Activated CD4-positive, alpha-beta memory T cell treated with anti-CD3 and anti-CD28 coated beads for 36 hours (primary cell): ENCODE data around the gene LRRC46. TPM values are rescaled to one million over a fixed set of nuclear protein-coding genes. Genes with fewer than 3 reads are reported as not detected.

Experiments used
- CTCF ChIA-PET: fragments of 350-600 bp; sonication (Branson Sonifier 250); formaldehyde crosslinking; loops from one replicate; lab custom pipeline; 2021; ENCODE audit warnings: antibody characterized with exemption, inconsistent platforms; lab: Charles Lee
- POLR2A ChIA-PET: fragments of 350-600 bp; sonication (Branson Sonifier 250); formaldehyde crosslinking; loops from one replicate; lab custom pipeline; 2021; ENCODE audit warnings: antibody characterized with exemption; lab: Charles Lee
- DNase-seq: peaks from one replicate; pipeline ENCODE4 v3.0.0-alpha.2; 2020
- H3K27ac Mint-ChIP-seq: one replicate; pipeline ENCODE4 v1.8.0; 2021; ENCODE audit warnings: mixed read lengths
- H3K27me3 Mint-ChIP-seq: one replicate; pipeline ENCODE4 v1.8.0; 2021; ENCODE audit warnings: mixed read lengths
- H3K36me3 Mint-ChIP-seq: one replicate; pipeline ENCODE4 v1.8.0; 2021; ENCODE audit warnings: mixed read lengths
- H3K4me1 Mint-ChIP-seq: one replicate; pipeline ENCODE4 v1.8.0; 2021; ENCODE audit warnings: low read depth, mixed read lengths
- H3K4me3 Mint-ChIP-seq: one replicate; pipeline ENCODE4 v1.8.0; 2021; ENCODE audit warnings: mild to moderate bottlenecking, mixed read lengths
- H3K9me3 Mint-ChIP-seq: one replicate; pipeline ENCODE4 v1.8.0; 2021; ENCODE audit warnings: mixed read lengths
- intact Hi-C: fragments of 100-400 bp; cut with micrococcal nuclease; formaldehyde crosslinking; loops from one replicate; pipeline ENCODE4 v1.15.1; 2023
- total RNA-seq, 2 experiments: library from RNA; stranded (reverse); gene quantifications; one replicate each; pipeline ENCODE4 v1.2.3, GENCODE V29; 2021

The LRRC46 gene
- total RNA-seq, 2 experiments from 2014 or later, result 0.29 to 0.59 TPM

DNA sequence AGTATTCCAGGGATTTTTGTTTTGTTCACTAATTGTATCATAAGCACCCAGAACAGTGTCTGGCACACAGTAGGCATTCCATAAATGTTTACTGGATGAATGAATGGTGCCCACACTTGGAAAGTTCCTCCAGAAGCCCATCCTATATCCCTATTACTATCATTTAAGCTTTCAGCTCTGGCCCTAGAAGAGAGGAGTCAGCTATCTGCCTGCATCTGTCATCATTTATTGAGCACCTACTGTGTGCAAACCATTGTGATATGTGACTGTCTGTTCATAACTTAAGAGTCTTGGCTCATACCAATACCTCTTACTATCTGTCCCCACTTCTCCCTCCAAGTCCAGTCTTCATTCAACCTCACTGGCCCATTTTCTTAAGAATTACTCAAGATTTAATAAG, 39.6 kb downstream of the LRRC46 start:
- H3K36me3 Mint-ChIP-seq, result no peaks in the 10 kb centered on the region
- CTCF ChIA-PET, result interaction anchor here (0.7 to 2.3 kb wide), 3 partner anchors 19 to 29 kb away, joined by 3 to 10 read pairs (median 4); no protein-coding TSS in a partner anchor

DNA sequence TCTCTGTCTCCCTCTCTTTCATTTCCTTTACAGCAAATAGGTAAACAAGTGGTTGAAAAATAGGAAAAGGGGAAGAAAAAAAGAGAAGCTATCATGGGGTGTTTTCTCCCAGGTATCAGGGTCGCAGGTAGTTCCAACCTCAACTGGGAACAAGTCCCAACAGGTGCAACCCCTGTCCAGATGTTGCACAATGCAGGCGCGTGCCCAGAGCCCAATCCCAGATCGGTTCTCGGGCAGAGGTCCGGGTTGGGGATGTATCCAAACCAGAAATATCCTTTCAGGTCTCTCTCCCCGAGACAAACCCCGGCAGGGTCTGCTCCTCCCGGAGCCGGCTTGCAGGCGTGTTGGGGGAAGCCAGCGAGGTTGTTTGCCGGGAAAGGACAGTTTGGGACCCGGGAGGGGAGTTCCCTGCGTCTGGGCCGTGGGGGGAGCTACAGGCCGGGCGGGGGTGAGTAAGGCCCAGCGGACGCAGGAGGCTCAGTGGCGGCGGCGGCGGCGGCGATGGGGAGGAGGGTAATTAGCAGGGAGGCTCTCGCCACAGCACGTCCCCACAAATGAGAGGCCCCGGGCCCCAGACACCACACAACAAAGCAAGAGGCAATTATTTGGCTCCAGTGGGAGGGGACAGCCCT, 40.7 kb downstream of the LRRC46 start:
- H3K27ac Mint-ChIP-seq, result no peak overlapping the region
- no peaks in the 10 kb centered on the region for H3K9me3 Mint-ChIP-seq
- POLR2A ChIA-PET, result no interaction called here
- CTCF ChIA-PET, result interaction anchor here (1.4 to 2.3 kb wide), 2 partner anchors 18 to 25 kb away, joined by 4 to 10 read pairs; no protein-coding TSS in a partner anchor
- H3K27me3 Mint-ChIP-seq, result peaks cover 28% of the 10 kb centered on the region
- H3K36me3 Mint-ChIP-seq, result no peaks in the 10 kb centered on the region
- no peak for DNase-seq
- H3K4me1 Mint-ChIP-seq, result no peaks in the 10 kb centered on the region
- intact Hi-C loops, result no loop called here
- H3K4me3 Mint-ChIP-seq, result no peak overlapping the region

More for the DNA sequence above, 39.6 kb downstream of the LRRC46 start:
- Mint-ChIP-seq H3K27ac (no peak overlapping the region), H3K9me3 (no peaks in the 10 kb centered on the region), H3K4me3 (no peak overlapping the region), H3K27me3 (peaks cover 28% of the 10 kb centered on the region), H3K4me1 (no peaks in the 10 kb centered on the region)
- no peak for DNase-seq
- intact Hi-C loops, result no loop called here
- POLR2A ChIA-PET, result no interaction called here

DNA sequence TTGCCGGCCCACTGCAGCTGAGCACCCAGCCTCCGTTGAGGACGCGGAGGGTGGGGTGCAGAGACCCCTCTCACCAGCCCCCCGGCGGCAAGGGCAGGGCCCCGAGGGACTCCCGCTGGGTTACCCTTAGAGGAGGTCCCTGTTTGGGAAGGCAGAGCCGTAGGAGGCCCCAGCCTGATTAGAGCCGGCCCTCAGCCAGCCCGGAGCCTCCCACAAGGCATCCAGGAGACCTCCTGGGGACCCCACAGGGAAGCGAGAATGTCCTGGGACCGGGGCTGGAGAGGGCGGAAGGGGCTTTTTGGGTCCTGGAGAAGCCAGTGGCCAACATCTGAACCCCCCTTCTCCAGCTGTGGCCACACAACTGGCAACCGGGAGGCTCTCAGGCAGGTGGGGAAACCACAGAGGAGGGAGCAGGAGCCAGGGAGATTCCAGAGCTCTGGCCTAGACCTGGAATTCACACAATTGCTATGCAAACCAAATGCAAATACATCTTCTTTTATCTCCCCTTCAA, 41.2 kb downstream of the LRRC46 start:
- Mint-ChIP-seq H3K4me1 (no peaks in the 10 kb centered on the region), H3K36me3 (no peaks in the 10 kb centered on the region), H3K4me3 (no peak overlapping the region), H3K27me3 (peaks cover 28% of the 10 kb centered on the region), H3K9me3 (no peaks in the 10 kb centered on the region), H3K27ac (no peak overlapping the region)
- CTCF ChIA-PET, result interaction anchor here (0.7 to 1.4 kb wide), 2 partner anchors 25 to 28 kb away, joined by 3 to 4 read pairs; no protein-coding TSS in a partner anchor
- POLR2A ChIA-PET, result no interaction called here
- DNase-seq, result no peak
- intact Hi-C loops, result no loop called here

DNA sequence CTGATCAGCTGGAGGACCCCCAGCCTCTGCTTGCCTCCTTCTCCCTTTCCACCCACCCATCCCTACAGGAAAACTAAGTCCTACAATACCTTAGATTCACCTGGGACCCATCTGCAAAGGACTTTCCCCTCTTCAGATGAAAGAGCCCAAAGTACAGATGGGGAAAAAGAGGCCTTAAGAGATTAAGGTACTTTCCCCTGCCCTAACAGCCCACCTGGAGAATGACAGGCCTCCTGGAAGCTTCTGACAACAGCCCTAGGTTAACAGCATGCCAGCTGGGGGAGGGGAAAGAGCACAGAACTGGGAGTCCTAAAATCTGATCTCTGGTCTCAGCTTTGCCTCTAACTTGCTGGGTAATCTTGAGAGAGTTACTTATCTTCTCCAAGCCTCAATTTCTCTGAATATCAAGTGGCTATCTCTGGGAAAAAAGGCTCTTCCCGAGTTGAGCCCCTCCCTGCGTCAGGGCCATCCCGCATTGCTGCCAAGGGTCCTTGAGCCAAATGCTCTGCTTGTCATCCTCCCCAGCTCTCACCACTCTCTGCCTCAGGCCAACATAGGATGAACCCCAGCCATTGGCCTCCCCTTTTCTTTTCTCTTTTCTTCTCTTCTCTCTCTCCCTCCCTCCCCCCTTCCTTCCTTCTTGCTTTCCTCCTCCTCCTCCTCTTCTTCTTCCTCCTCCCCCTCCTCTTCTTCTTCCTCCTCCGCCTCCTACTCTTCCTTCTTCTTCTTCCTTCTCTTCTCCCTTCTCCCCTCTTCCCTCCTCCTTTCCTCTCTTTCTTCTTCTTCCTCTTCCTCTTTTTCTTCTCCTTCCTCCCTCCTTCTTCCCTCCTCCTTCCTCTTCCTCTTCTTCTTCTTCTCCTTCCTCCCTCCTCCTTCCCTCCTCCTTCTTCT, 42.0 kb downstream of the LRRC46 start:
- no peak for DNase-seq
- H3K27ac Mint-ChIP-seq, result no peak overlapping the region
- no peaks in the 10 kb centered on the region for H3K9me3 Mint-ChIP-seq
- H3K4me1 Mint-ChIP-seq, result no peaks in the 10 kb centered on the region
- CTCF ChIA-PET, result interaction anchor here (0.7 kb wide), 1 partner anchor 29 kb away, joined by 3 read pairs; no protein-coding TSS in a partner anchor
- POLR2A ChIA-PET, result no interaction called here
- intact Hi-C loops, result no loop called here
- H3K36me3 Mint-ChIP-seq, result no peaks in the 10 kb centered on the region
- no peak overlapping the region for H3K4me3 Mint-ChIP-seq
- peaks cover 30% of the 10 kb centered on the region for H3K27me3 Mint-ChIP-seq

DNA sequence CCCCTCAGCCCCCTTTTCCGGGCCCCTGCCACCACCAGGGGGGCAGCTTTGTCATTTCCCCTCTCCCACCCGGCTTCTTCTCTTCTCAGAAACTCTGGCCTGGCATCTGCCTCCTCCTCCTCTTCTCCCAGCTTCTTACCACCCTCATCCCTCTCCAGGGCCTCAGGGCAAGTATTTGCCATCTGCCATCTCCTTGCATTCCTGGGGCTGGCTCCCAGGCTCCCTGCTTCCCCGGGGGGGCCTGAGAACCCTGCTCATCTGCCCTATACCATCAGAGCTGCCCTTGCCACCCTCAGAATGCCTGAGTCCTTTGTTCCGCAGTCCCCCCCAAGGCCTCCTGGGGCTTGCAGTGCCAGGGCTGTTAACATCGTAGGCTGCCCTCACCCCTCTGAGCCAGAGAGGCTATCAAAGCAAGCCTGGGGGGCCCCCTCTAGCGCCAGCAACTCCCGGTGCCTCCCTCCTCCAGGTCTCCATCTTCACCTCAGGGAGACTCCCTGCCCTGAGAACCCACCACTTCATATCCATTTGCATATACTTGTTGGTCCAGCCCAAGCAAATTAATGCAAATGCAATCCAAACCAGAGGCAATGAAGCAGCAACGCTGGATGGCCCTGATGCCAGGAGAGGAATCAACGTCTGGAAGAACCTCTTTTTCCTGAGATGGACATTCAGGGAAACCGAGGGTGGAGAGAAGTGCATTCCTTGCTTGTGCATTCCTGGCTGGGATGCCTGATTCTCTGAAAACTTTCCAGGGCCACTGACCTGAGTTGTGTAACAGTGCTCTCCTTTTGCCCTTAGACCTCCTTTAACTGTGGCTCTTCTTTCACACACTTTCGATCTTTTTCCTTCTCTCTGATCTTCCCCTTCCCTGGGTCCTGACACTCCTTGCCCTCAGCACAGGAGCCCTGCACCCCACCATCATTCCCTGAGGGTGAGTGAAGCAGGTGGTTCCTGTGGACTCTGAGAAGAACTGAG, 43.8 kb downstream of the LRRC46 start:
- Mint-ChIP-seq H3K4me1 (peaks cover 4% of the 10 kb centered on the region), H3K27ac (no peak overlapping the region), H3K9me3 (no peaks in the 10 kb centered on the region), H3K27me3 (peaks cover 28% of the 10 kb centered on the region), H3K4me3 (no peak overlapping the region), H3K36me3 (no peaks in the 10 kb centered on the region)
- ChIA-PET POLR2A (no interaction called here), CTCF (interaction anchor here (0.9 kb wide), 1 partner anchor 32 kb away, joined by 3 read pairs; no protein-coding TSS in a partner anchor)
- DNase-seq, result no peak
- intact Hi-C loops, result no loop called here

DNA sequence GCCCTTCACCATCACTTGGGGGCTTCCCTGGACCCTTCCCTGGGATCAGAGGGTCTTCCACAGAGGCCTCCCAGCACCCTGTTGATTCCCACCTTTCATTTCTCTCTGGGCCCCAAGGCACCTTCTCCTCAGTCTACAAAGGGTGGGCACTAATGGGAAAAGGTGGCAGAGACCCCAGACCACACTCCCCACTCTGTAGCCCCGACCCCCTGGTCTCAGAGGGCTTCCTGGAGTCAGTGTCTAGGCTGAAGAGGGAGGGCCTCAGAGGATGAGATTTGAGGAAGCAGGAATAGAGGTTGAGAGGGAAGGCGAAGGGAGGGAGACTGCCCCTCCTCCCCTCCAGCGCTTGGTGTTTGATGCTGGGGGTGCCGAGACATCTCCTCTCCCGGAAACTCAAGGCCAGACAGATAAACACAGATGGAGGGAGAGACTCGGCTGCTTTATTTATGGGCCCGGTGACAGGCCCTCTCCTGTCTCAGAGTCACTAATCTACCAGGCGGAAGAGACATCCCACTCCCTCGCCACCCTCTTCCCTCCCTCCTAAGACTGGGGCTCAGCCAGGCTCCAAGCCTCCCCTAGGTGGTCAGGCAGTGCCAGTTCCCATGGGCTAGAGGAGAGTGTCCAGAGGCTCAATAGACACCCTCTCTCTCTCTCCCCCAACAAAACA, 46.0 kb downstream of the LRRC46 start:
- ChIA-PET POLR2A (no interaction called here), CTCF (interaction anchor here (0.7 kb wide), 1 partner anchor 22 kb away, joined by 3 read pairs; no protein-coding TSS in a partner anchor)
- intact Hi-C loops, result no loop called here
- H3K4me1 Mint-ChIP-seq, result peaks cover 4% of the 10 kb centered on the region
- no peak overlapping the region for H3K27ac Mint-ChIP-seq
- peaks cover 21% of the 10 kb centered on the region for H3K27me3 Mint-ChIP-seq
- H3K9me3 Mint-ChIP-seq, result no peaks in the 10 kb centered on the region
- H3K36me3 Mint-ChIP-seq, result no peaks in the 10 kb centered on the region
- H3K4me3 Mint-ChIP-seq, result no peak overlapping the region
- no peak for DNase-seq

DNA sequence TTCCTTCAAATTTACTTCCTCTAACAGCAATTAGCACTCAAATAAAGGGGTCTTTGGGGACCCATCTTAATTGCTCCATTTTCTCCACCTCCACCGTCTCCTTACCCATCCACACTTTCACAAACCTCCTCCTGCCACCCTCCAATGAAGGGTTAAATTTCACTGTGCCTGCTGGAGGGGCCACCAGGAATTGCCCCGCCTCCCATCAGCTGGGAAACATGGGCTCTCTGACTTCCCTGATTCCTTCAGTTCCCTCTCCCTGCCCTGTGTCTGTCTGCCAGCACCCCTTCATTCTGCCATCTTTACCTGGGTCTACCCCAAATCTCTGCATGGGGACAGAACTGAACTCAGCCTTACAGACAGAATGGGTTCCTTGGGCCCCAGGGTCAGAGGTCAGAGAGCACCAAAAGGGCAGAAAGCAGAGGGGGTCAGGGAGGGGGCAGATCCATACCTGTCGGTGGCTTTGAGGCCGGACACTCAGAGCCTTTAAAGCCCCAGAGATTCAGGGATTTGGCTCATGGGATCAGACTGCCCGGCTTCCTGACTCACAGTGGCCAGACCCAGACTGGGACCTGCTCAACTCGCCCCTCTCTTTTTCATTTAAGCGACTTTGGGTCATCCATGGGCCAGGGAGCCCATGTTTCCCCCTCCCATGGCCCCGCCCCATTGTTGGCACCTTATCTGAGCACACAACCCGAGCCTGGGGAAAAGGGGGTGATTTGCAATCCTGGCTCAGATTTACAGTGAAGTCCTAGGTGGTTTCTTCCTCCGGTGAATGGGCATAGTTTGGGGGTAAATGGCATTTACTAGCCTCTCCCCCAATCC, 46.9 kb downstream of the LRRC46 start:
- ChIA-PET CTCF (interaction anchor here (0.8 to 2.1 kb wide), 2 partner anchors 11 to 35 kb away, joined by 4 to 10 read pairs; no protein-coding TSS in a partner anchor), POLR2A (interaction anchor here (1.0 kb wide), 1 partner anchor 17 kb away, joined by 3 read pairs; no protein-coding TSS in a partner anchor)
- Mint-ChIP-seq H3K9me3 (no peaks in the 10 kb centered on the region), H3K27ac (no peak overlapping the region), H3K36me3 (no peaks in the 10 kb centered on the region), H3K27me3 (peaks cover 18% of the 10 kb centered on the region), H3K4me3 (no peak overlapping the region), H3K4me1 (peaks cover 13% of the 10 kb centered on the region)
- no peak for DNase-seq
- intact Hi-C loops, result no loop called here

DNA sequence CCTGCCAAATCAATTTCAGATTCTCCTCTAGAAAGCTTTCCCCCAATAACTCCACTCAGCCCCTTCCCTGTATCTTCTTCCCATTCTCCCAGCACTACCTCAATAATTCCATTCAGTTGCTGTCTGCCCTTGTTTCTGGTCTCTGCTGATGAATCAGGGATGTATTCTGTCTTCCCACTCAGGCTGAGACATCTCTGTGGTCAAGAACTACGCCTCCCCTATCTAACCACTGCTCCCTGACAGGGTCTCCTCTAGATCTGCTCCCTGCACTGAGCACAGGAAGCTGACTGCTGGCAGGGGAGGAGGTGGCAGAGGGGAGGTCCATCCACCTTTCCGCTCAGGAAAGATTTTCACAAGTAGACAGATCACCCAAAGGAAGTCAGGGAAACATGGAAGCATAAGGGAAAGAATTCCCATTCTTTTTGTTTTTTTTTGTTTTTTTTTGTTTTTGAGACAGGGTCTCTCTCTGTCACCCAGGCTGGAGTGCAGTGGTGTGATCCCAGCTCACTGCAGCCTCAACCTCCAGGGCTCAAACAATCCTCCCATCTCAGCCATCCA, 47.6 kb downstream of the LRRC46 start:
- POLR2A ChIA-PET, result interaction anchor here (1.0 kb wide), 1 partner anchor 16 kb away, joined by 3 read pairs; no protein-coding TSS in a partner anchor
- no peak overlapping the region for H3K27ac Mint-ChIP-seq

DNA sequence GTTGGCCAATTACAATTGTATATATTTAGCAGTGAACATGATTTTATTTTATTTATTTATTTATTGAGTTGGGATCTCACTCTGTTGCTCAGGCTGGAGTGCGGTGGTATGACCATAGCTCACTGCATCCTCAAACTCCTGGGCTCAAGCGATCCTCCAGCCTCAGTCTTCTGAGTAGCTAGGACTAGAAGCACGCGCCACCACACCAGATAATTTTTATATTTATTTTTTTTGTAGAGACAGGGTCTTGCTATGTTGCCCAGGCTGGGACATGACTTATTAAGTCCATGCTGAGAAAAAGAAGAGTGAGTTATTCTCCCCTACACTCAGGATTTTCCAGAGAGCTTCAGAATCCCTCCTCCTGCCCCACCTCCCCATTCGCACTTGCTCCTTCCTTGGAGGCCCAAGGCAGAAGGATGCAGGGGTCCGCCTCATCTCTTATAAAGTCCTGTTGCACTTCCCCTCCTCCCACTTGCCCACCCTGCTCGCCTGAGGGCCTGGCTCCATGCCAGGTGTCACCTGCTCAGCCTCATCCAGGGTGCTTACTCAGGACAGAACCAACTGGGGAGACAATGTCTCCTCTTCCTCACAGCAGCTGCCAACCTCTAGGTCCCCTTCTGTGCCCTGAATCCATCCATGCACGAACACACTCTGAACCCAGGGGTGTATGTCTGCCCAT, 48.4 kb downstream of the LRRC46 start:
- Mint-ChIP-seq H3K27ac (no peak overlapping the region), H3K4me1 (peaks cover 20% of the 10 kb centered on the region), H3K27me3 (peaks cover 16% of the 10 kb centered on the region), H3K36me3 (no peaks in the 10 kb centered on the region), H3K4me3 (no peak overlapping the region), H3K9me3 (no peaks in the 10 kb centered on the region)
- intact Hi-C loops, result no loop called here
- no peak for DNase-seq
- ChIA-PET CTCF (interaction anchor here (0.8 to 2.1 kb wide), 4 partner anchors 9 to 39 kb away, joined by 3 to 10 read pairs (median 5); partner anchors contain the start of gene SCRN2), POLR2A (interaction anchor here (1.0 kb wide), 1 partner anchor 16 kb away, joined by 3 read pairs; no protein-coding TSS in a partner anchor)

More for the DNA sequence above, 47.6 kb downstream of the LRRC46 start:
- CTCF ChIA-PET, result interaction anchor here (0.8 to 2.1 kb wide), 4 partner anchors 10 to 38 kb away, joined by 3 to 10 read pairs (median 5); partner anchors contain the start of gene SCRN2
- intact Hi-C loops, result no loop called here
- H3K4me1 Mint-ChIP-seq, result peaks cover 15% of the 10 kb centered on the region
- no peak overlapping the region for H3K4me3 Mint-ChIP-seq
- DNase-seq, result peak; percentile 25
- H3K36me3 Mint-ChIP-seq, result no peaks in the 10 kb centered on the region
- no peaks in the 10 kb centered on the region for H3K9me3 Mint-ChIP-seq
- peaks cover 18% of the 10 kb centered on the region for H3K27me3 Mint-ChIP-seq
